SK-N-SH (cell line): ENCODE measurements around the gene STX18.

Experiments
- FOXM1 ChIP-seq: IDR thresholded peaks from 2 replicates; pipeline ENCODE4 v1.4.0; 2012; ENCODE audit warnings: low read depth, mild to moderate bottlenecking
- YY1 ChIP-seq: IDR thresholded peaks from 2 replicates; pipeline ENCODE4 v1.4.0; 2012; ENCODE audit warnings: low read depth, mild to moderate bottlenecking
- TF ChIP-seq, protein P1 (sequence below): fragments of 150-350 bp; IDR thresholded peaks from 2 replicates; pipeline ENCODE4 v1.6.1; 2017; ENCODE audit warnings: antibody characterized with exemption, low read length, low read depth, borderline replicate concordance
- TF ChIP-seq, protein P2 (sequence below): fragments of 200-600 bp; sonication (generic); IDR thresholded peaks from 2 replicates; pipeline ENCODE4 v1.6.1; 2017; ENCODE audit warnings: antibody characterized with exemption, mild to moderate bottlenecking, moderate library complexity

DNA sequence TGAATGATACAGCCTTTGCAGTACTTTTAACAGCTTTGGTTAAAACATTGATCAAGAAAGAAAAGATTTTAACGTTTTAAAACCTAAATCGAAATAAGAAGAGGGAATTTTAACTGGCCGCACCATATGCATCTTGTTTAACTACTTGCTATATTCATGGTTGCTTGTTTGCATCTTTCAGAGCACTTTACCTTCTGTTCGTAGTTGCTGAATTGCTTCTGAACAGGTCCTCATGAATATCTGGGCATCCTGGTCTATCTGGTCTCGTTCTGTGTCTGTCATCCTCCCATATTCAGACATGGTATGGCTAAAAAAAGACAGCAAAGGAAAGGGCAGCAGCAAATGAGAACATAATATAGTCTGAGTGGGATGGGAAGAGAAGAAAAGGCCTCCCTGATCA lies 82.7 kb downstream of the STX18 start:
- TF ChIP-seq YY1 (no peak), FOXM1 (no peak)
- TF ChIP-seq, protein P1, sequence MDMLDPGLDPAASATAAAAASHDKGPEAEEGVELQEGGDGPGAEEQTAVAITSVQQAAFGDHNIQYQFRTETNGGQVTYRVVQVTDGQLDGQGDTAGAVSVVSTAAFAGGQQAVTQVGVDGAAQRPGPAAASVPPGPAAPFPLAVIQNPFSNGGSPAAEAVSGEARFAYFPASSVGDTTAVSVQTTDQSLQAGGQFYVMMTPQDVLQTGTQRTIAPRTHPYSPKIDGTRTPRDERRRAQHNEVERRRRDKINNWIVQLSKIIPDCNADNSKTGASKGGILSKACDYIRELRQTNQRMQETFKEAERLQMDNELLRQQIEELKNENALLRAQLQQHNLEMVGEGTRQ, result no peak
- TF ChIP-seq, protein P2, sequence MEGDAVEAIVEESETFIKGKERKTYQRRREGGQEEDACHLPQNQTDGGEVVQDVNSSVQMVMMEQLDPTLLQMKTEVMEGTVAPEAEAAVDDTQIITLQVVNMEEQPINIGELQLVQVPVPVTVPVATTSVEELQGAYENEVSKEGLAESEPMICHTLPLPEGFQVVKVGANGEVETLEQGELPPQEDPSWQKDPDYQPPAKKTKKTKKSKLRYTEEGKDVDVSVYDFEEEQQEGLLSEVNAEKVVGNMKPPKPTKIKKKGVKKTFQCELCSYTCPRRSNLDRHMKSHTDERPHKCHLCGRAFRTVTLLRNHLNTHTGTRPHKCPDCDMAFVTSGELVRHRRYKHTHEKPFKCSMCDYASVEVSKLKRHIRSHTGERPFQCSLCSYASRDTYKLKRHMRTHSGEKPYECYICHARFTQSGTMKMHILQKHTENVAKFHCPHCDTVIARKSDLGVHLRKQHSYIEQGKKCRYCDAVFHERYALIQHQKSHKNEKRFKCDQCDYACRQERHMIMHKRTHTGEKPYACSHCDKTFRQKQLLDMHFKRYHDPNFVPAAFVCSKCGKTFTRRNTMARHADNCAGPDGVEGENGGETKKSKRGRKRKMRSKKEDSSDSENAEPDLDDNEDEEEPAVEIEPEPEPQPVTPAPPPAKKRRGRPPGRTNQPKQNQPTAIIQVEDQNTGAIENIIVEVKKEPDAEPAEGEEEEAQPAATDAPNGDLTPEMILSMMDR, result no peak
